Vagina (tissue), 2 donors: Measurements from ENCODE around the gene LAMA2.

Source experiments
- CTCF ChIP-seq, 3 experiments: fragments of 450-650 bp in 2 of 3; fragments of 200-600 bp in 1 of 3; sonication (generic) in 1 of 3; IDR thresholded peaks; one replicate each; pipeline ENCODE4 v1.5.1; 2017 to 2019; ENCODE audit warnings: antibody characterized with exemption in 3 of 3, mild to moderate bottlenecking in 2 of 3, moderate library complexity in 2 of 3
- POLR2A ChIP-seq, 2 donors: fragments of 450-650 bp; IDR thresholded peaks; one replicate each; pipeline ENCODE4 v1.6.1; 2017; ENCODE audit warnings: antibody characterized with exemption in 2 of 2, mild to moderate bottlenecking in 2 of 2, moderate library complexity in 2 of 2
- POLR2AphosphoS5 ChIP-seq, 2 donors: sonication (generic); formaldehyde crosslinking; IDR thresholded peaks; one replicate each; pipeline ENCODE4 v1.9.0; 2017; ENCODE audit warnings: antibody characterized with exemption in 2 of 2, mild to moderate bottlenecking in 2 of 2, low read depth in 1 of 2; ENCODE audit not compliant: insufficient read depth in 1 of 2

GRCh38 chr6:129289442-129289841 lies 406.5 kb downstream of the LAMA2 start:
- TF ChIP-seq CTCF (IDR thresholded peaks at IDR 0.05) (no peak), POLR2A (IDR thresholded peaks at IDR 0.05) (no peak), POLR2AphosphoS5 (IDR thresholded peaks at IDR 0.05; ENCODE audit: insufficient read depth in 1 of 2, low read depth in 1 of 2) (no peak)
